Lower leg skin (tissue), 3 donors: ENCODE data around the gene ROBO1.

ENCODE experiments used
- POLR2A ChIP-seq, 2 donors: fragments of 450-650 bp; IDR thresholded peaks; one replicate each; pipeline ENCODE4 v1.6.1; 2016 to 2017; ENCODE audit warnings: antibody characterized with exemption in 2 of 2, mild to moderate bottlenecking in 1 of 2, moderate library complexity in 1 of 2
- TF ChIP-seq, protein P1 (sequence below), 3 donors: fragments of 450-650 bp; IDR thresholded peaks; one replicate each; pipeline ENCODE4 v1.5.1; 2016; ENCODE audit warnings: antibody characterized with exemption in 3 of 3, mild to moderate bottlenecking in 3 of 3, moderate library complexity in 2 of 3

DNA sequence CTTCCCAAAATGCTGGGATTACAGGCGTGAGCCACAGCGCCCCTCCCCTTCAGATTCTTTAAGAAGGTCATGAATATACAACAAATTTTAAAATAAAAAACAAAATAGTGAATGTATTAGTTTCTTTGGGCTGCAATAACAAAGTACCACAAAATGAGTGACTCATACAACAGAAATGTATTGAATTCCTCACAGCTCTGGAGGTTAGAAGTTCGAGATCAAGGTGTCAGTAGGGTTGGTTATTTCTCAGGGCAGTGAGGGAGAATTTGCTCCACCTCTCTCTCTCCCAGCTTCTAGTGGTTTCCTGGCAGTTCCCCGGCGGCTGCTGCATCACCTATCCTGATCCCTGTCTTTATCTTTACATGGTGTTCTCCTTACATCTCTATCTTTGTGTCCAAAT lies 804.0 kb downstream of the ROBO1 start:
- TF ChIP-seq, protein P1, sequence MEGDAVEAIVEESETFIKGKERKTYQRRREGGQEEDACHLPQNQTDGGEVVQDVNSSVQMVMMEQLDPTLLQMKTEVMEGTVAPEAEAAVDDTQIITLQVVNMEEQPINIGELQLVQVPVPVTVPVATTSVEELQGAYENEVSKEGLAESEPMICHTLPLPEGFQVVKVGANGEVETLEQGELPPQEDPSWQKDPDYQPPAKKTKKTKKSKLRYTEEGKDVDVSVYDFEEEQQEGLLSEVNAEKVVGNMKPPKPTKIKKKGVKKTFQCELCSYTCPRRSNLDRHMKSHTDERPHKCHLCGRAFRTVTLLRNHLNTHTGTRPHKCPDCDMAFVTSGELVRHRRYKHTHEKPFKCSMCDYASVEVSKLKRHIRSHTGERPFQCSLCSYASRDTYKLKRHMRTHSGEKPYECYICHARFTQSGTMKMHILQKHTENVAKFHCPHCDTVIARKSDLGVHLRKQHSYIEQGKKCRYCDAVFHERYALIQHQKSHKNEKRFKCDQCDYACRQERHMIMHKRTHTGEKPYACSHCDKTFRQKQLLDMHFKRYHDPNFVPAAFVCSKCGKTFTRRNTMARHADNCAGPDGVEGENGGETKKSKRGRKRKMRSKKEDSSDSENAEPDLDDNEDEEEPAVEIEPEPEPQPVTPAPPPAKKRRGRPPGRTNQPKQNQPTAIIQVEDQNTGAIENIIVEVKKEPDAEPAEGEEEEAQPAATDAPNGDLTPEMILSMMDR (IDR thresholded peaks at IDR 0.05): no peak
- no peak for TF ChIP-seq POLR2A (IDR thresholded peaks at IDR 0.05)
